Type B pancreatic cell (in vitro differentiated cells): ENCODE data around the gene TRA2A. TPM values are rescaled to one million over a fixed set of nuclear protein-coding genes. Genes with fewer than 3 reads are reported as not detected.

ENCODE experiments used
- DNase-seq: peaks from one replicate; pipeline ENCODE4 v3.0.0; 2021; ENCODE audit warnings: mixed read lengths; ENCODE audit not compliant: unreplicated experiment; ENCODE audit errors: extremely low spot score
- H3K27ac Mint-ChIP-seq: 2 replicates; pipeline ENCODE4 v1.8.0; 2021; ENCODE audit warnings: mild to moderate bottlenecking, mixed read lengths
- H3K27me3 Mint-ChIP-seq: 2 replicates; pipeline ENCODE4 v1.8.0; 2021; ENCODE audit warnings: mixed read lengths
- H3K36me3 Mint-ChIP-seq: 2 replicates; pipeline ENCODE4 v1.8.0; 2021; ENCODE audit warnings: mixed read lengths
- H3K4me1 Mint-ChIP-seq: one replicate; pipeline ENCODE4 v1.8.0; 2021; ENCODE audit warnings: mixed read lengths; ENCODE audit not compliant: unreplicated experiment
- H3K4me3 Mint-ChIP-seq: 2 replicates; pipeline ENCODE4 v1.8.0; 2021; ENCODE audit warnings: mild to moderate bottlenecking, mixed read lengths
- H3K9me3 Mint-ChIP-seq: 2 replicates; pipeline ENCODE4 v1.8.0; 2021; ENCODE audit warnings: mixed read lengths
- CTCF ChIP-seq: fragments of 200-600 bp; sonication (generic); conservative IDR thresholded peaks from 2 replicates; pipeline ENCODE4 v1.5.0; 2021; ENCODE audit warnings: antibody characterized with exemption, mild to moderate bottlenecking
- long read RNA-seq: library from polyadenylated mRNA; unstranded; transcript quantifications from one replicate; pipeline ENCODE4 v2.0.0, GENCODE V29; 2020
- total RNA-seq: library from RNA; stranded (reverse); gene quantifications from 2 replicates; pipeline ENCODE4 v1.2.1, GENCODE V29; 2021; ENCODE audit warnings: low replicate concordance

TRA2A gene
- 97.9 and 116 TPM in 2 replicates for total RNA-seq
- long read RNA-seq, transcript TRA2A-201 (8 exons, 1,845 nt) = major isoform, 70 of 116 reads
- long read RNA-seq, partial matches to known transcripts = 9 of 116 reads
- long read RNA-seq, other reads (novel, unspliced or antisense) = 29 of 116 reads

DNA sequence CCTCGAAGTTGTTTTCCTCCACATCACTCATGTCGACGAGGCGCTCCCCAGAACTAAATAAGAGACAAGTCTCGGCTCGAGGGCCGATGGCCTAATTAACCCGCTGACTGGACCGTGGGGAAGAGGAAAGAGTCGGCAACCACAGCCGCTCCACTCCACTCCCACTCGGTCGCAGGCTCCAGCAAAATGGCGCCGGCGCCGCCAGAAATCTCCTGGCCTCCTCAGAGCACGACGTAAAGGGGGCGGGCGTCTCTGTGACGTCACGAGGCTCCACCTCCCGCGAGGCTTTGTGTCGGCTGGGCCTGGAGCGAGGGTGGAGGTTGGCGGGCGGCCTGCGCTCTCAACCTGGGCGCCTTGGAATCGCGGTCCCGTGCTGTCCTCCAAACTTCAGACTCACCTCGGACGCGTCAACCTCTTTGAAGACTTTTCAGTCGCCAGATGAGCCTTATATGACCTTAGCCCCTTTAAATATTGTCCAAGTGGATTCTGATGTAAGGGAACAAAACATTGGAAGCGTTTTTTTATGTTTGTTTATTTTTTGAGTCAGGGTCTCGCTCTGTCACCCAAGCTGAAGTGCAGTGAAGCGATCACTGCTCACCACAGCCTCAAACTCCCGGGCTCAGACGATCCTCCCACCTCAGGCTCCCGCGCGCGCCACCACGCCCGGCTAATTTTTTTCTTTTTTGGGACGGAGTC lies at the start of gene TRA2A:
TRA2A (minus strand) TSS at position 188 of the 696 bp plus-strand sequence; CDS start at position 31, 157 bp downstream.
- Mint-ChIP-seq H3K4me3 (peak within 1 kb of the TSS; percentile 100), H3K36me3 (peaks cover 24% of the 10 kb centered on the region), H3K9me3 (no peaks in the 10 kb centered on the region), H3K27me3 (no peaks in the 10 kb centered on the region), H3K4me1 (peaks cover 34% of the 10 kb centered on the region), H3K27ac (peak within 1 kb of the TSS; percentile 100)
- DNase-seq = peak; percentile 97
- no peak for TF ChIP-seq CTCF

- H3K4me1 Mint-ChIP-seq = no peaks in the 10 kb centered on the region
These were observed 38.9 kb upstream of the TRA2A start for GRCh38 chr7:23570592-23571200.

DNA sequence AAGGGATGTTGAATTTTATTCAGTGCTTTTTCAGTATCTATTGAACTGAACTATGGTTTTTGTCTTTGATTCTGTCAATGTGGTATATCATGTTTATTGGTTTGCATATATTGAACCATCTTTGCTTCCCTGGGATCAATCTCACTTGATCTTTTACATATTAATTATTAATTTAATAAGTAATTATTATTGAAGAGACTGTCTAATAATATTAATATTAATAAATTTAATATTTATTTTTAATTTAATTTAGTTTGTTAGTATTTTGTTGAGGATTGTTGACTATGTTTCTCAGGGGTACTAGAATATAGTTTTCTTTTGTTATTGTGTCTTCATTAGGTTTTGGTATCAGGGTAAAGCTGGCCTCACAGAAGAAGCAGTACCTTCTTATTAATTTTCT lies 26.5 kb upstream of the TRA2A start:
- Mint-ChIP-seq H3K4me3 (no peak overlapping the region), H3K9me3 (no peaks in the 10 kb centered on the region), H3K27ac (no peak overlapping the region), H3K4me1 (no peaks in the 10 kb centered on the region), H3K27me3 (peaks cover 4% of the 10 kb centered on the region), H3K36me3 (no peaks in the 10 kb centered on the region)
- no peak for DNase-seq
- TF ChIP-seq CTCF = no peak

More at GRCh38 chr7:23570592-23571200, 38.9 kb upstream of the TRA2A start:
- peak; percentile 77 for DNase-seq
- Mint-ChIP-seq H3K36me3 (no peaks in the 10 kb centered on the region), H3K4me3 (no peak overlapping the region), H3K27me3 (peaks cover 3% of the 10 kb centered on the region), H3K27ac (no peak overlapping the region), H3K9me3 (no peaks in the 10 kb centered on the region)
- peak; percentile 90 for TF ChIP-seq CTCF

DNA sequence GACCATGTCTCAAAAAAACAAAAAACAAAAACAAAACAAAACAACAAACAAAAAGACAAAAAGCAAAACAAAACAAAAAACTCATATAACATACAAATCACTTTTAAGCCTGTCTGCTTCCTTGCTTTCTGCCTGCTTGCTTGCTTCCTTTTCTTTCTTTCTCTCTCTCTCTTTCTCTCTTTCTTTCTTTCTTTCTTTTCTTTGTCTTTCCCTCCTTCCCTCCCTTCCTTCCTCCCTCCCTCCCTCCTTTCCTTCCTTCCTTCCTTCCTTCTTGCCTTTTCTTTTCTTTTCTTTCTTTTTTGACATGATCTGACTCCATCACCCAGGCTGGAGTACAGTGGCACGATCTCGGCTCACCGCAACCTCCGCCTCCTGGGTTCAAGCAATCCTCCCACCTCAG lies 15.9 kb upstream of the TRA2A start:
- H3K4me3 Mint-ChIP-seq = no peak overlapping the region
- H3K27me3 Mint-ChIP-seq = no peaks in the 10 kb centered on the region
- no peak for DNase-seq
- TF ChIP-seq CTCF = no peak
- no peaks in the 10 kb centered on the region for H3K9me3 Mint-ChIP-seq
- peaks cover 11% of the 10 kb centered on the region for H3K4me1 Mint-ChIP-seq
- H3K27ac Mint-ChIP-seq = no peak overlapping the region
- no peaks in the 10 kb centered on the region for H3K36me3 Mint-ChIP-seq

GRCh38 chr7:23546897-23547572 lies 15.3 kb upstream of the TRA2A start:
- peak; percentile 74 for DNase-seq
- Mint-ChIP-seq H3K36me3 (no peaks in the 10 kb centered on the region), H3K4me1 (peaks cover 11% of the 10 kb centered on the region), H3K9me3 (no peaks in the 10 kb centered on the region), H3K4me3 (no peak overlapping the region), H3K27me3 (no peaks in the 10 kb centered on the region), H3K27ac (peak overlapping the region; percentile 13)
- TF ChIP-seq CTCF = peak; percentile 99
